ENCODE data around the gene LRCH4.

The LRCH4 gene

DNA sequence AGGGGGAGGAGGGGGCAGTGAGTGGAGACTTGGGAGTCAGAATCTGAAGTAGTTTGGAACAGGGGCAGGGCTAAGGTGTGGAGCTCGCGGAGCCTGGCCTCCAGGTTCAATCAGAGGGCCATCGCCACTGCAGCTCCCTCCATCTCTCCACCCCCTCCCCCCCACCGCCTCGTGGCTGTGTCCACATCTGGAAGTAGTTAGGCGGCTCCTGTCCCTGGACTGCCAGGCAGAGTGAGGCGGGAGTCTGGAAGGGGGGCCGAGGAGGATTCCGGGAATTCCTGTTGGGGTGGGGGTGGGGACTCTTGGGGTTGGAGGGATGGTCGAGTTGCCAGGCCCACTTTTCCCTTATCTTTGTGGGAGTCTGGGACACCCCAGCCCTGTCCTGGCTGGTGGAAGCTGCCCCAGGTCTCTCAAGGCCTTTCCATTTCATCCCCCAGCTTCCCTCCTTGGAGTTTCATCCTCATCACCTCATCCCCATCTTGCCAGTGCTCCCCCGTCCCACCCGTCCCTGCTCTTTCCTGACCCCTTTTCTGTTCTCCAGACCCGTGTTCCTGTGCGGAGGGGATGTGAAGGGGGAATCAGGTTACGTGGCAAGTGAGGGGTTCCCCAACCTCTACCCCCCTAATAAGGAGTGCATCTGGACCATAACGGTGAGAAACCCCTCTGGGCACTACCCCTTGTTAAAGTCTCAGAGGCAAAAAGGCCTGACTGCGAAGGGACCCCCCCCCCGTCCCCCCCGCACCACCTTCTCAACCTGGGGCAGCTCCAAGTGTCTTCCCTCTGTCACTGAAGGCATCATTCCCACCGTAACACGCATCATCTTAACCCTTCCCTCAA is 17.2 kb upstream of the LRCH4 start:
- Histone ChIP-seq H3K4me3 (ENCODE audit: low read depth, low read length) (peak overlapping the region; percentile 87), H3K36me3 (ENCODE audit: control insufficient read depth, insufficient read depth, low read length) (peaks cover 12% of the 10 kb centered on the region), H3K27me3 (ENCODE audit: control insufficient read depth, insufficient read depth, low read length) (peaks cover 2% of the 10 kb centered on the region), H3K4me1 (ENCODE audit: control insufficient read depth, insufficient read depth, low read length) (no peaks in the 10 kb centered on the region), H3K9me3 (ENCODE audit: control insufficient read depth, insufficient read depth, low read length) (no peaks in the 10 kb centered on the region), H3K9ac (ENCODE audit: low read depth, low read length) (peak overlapping the region; percentile 65)

DNA sequence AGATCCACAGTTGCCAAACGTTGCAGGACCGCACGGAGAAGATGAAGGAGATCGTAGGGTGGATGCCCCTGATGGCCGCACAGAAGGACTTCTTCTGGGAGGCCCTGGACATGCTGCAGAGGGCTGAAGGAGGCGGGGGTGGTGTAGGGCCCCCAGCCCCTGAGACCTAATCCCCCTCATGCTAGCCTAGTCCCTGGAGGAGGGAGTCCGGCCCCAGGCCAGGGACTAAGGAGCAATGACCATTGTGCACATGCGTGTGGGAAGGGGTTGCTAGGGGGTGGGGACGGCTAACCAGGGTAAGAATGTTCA is 14.8 kb upstream of the LRCH4 start:
- no peaks in the 10 kb centered on the region for H3K9me3 ChIP-seq (ENCODE audit: control insufficient read depth, insufficient read depth, low read length)
- H3K27me3 ChIP-seq (ENCODE audit: control insufficient read depth, insufficient read depth, low read length), result no peaks in the 10 kb centered on the region
- H3K4me3 ChIP-seq (ENCODE audit: low read depth, low read length), result no peak overlapping the region
- no peaks in the 10 kb centered on the region for H3K4me1 ChIP-seq (ENCODE audit: control insufficient read depth, insufficient read depth, low read length)
- peaks cover 11% of the 10 kb centered on the region for H3K36me3 ChIP-seq (ENCODE audit: control insufficient read depth, insufficient read depth, low read length)
- no peak overlapping the region for H3K9ac ChIP-seq (ENCODE audit: low read depth, low read length)

GRCh38 chr7:100599911-100600729 is 14.2 kb upstream of the LRCH4 start:
- Histone ChIP-seq H3K36me3 (ENCODE audit: control insufficient read depth, insufficient read depth, low read length) (peaks cover 11% of the 10 kb centered on the region), H3K27me3 (ENCODE audit: control insufficient read depth, insufficient read depth, low read length) (no peaks in the 10 kb centered on the region), H3K9me3 (ENCODE audit: control insufficient read depth, insufficient read depth, low read length) (no peaks in the 10 kb centered on the region), H3K4me1 (ENCODE audit: control insufficient read depth, insufficient read depth, low read length) (no peaks in the 10 kb centered on the region), H3K9ac (ENCODE audit: low read depth, low read length) (no peak overlapping the region), H3K4me3 (ENCODE audit: low read depth, low read length) (no peak overlapping the region)

DNA sequence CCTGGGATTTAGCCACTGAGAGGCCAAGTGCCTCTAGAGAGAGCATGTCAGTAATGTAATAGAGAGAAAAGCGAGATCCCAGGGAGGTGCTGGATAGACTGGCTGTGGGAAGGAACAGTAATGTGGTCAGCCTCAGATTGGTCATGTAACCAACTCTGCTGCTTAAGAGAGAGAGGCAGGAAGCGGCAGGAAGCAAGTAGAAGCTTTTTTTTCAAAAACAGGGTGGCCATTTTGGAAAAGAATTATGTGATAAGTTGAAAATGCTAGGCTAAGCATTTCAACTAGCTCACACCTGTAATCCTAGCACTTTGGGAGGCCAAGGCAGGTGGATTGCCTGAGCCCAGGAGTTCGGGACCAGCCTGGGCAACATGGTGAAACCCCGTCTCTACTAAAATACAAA is 12.5 kb upstream of the LRCH4 start:
- no peaks in the 10 kb centered on the region for H3K9me3 ChIP-seq (ENCODE audit: control insufficient read depth, insufficient read depth, low read length)
- no peak overlapping the region for H3K4me3 ChIP-seq (ENCODE audit: low read depth, low read length)
- H3K36me3 ChIP-seq (ENCODE audit: control insufficient read depth, insufficient read depth, low read length), result peaks cover 13% of the 10 kb centered on the region
- no peaks in the 10 kb centered on the region for H3K27me3 ChIP-seq (ENCODE audit: control insufficient read depth, insufficient read depth, low read length)
- no peaks in the 10 kb centered on the region for H3K4me1 ChIP-seq (ENCODE audit: control insufficient read depth, insufficient read depth, low read length)
- no peak overlapping the region for H3K9ac ChIP-seq (ENCODE audit: low read depth, low read length)

GRCh38 chr7:100595188-100595587 is 9.3 kb upstream of the LRCH4 start:
- Histone ChIP-seq H3K36me3 (ENCODE audit: control insufficient read depth, insufficient read depth, low read length) (peaks cover 9% of the 10 kb centered on the region), H3K9me3 (ENCODE audit: control insufficient read depth, insufficient read depth, low read length) (no peaks in the 10 kb centered on the region), H3K4me1 (ENCODE audit: control insufficient read depth, insufficient read depth, low read length) (peaks cover 5% of the 10 kb centered on the region), H3K4me3 (ENCODE audit: low read depth, low read length) (no peak overlapping the region), H3K27me3 (ENCODE audit: control insufficient read depth, insufficient read depth, low read length) (no peaks in the 10 kb centered on the region), H3K9ac (ENCODE audit: low read depth, low read length) (no peak overlapping the region)

- Histone ChIP-seq H3K4me3 (ENCODE audit: low read depth, low read length) (no peak overlapping the region), H3K9me3 (ENCODE audit: control insufficient read depth, insufficient read depth, low read length) (no peaks in the 10 kb centered on the region), H3K4me1 (ENCODE audit: control insufficient read depth, insufficient read depth, low read length) (peaks cover 14% of the 10 kb centered on the region), H3K9ac (ENCODE audit: low read depth, low read length) (no peak overlapping the region), H3K27me3 (ENCODE audit: control insufficient read depth, insufficient read depth, low read length) (no peaks in the 10 kb centered on the region), H3K36me3 (ENCODE audit: control insufficient read depth, insufficient read depth, low read length) (peaks cover 6% of the 10 kb centered on the region)
These were observed 5.7 kb upstream of the LRCH4 start for GRCh38 chr7:100591596-100591995.

GRCh38 chr7:100590077-100590737 is 4.3 kb upstream of the LRCH4 start:
- H3K4me3 ChIP-seq (ENCODE audit: low read depth, low read length), result peak overlapping the region; percentile 12
- peaks cover 14% of the 10 kb centered on the region for H3K4me1 ChIP-seq (ENCODE audit: control insufficient read depth, insufficient read depth, low read length)
- no peak overlapping the region for H3K9ac ChIP-seq (ENCODE audit: low read depth, low read length)
- H3K36me3 ChIP-seq (ENCODE audit: control insufficient read depth, insufficient read depth, low read length), result peaks cover 3% of the 10 kb centered on the region
- no peaks in the 10 kb centered on the region for H3K27me3 ChIP-seq (ENCODE audit: control insufficient read depth, insufficient read depth, low read length)
- no peaks in the 10 kb centered on the region for H3K9me3 ChIP-seq (ENCODE audit: control insufficient read depth, insufficient read depth, low read length)

DNA sequence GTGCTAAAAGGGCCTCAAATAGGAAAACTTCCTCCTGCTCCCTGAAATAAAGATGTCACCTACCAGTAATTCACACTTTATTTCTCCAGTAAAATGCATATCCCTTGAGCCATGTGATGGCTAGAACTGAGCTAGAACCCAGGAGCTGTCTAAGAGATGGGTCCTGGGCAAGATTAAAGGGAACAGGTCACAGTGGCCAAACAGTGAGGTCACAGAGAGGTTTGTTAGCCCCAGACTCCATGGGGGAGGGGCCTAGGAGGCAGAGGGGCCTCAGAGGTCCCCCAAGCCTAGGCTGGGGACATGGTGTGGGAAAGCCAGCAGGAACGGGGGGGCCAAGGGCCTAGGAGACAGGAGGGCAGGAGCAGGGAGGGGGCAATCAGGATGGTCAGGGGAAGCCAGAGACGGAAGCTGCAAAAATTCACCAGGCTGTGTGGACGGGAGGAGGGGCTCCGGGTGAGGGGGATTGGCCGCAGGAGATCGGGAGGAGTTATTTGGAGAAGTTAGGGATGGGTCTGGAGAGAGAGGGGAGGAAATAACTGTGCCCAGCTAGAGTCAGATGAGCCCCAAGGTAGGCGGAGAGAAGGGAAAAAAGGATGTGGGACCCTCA is 3.5 kb upstream of the LRCH4 start:
- H3K27me3 ChIP-seq (ENCODE audit: control insufficient read depth, insufficient read depth, low read length), result no peaks in the 10 kb centered on the region
- no peak overlapping the region for H3K9ac ChIP-seq (ENCODE audit: low read depth, low read length)
- H3K36me3 ChIP-seq (ENCODE audit: control insufficient read depth, insufficient read depth, low read length), result peaks cover 2% of the 10 kb centered on the region
- peaks cover 17% of the 10 kb centered on the region for H3K4me1 ChIP-seq (ENCODE audit: control insufficient read depth, insufficient read depth, low read length)
- no peaks in the 10 kb centered on the region for H3K9me3 ChIP-seq (ENCODE audit: control insufficient read depth, insufficient read depth, low read length)
- peak overlapping the region; percentile 12 for H3K4me3 ChIP-seq (ENCODE audit: low read depth, low read length)

- H3K27me3 ChIP-seq (ENCODE audit: control insufficient read depth, insufficient read depth, low read length), result no peaks in the 10 kb centered on the region
- H3K9me3 ChIP-seq (ENCODE audit: control insufficient read depth, insufficient read depth, low read length), result no peaks in the 10 kb centered on the region
- no peak overlapping the region for H3K9ac ChIP-seq (ENCODE audit: low read depth, low read length)
- H3K4me1 ChIP-seq (ENCODE audit: control insufficient read depth, insufficient read depth, low read length), result peaks cover 19% of the 10 kb centered on the region
- no peaks in the 10 kb centered on the region for H3K36me3 ChIP-seq (ENCODE audit: control insufficient read depth, insufficient read depth, low read length)
- H3K4me3 ChIP-seq (ENCODE audit: low read depth, low read length), result no peak overlapping the region
These were observed 2.5 kb upstream of the LRCH4 start for GRCh38 chr7:100588438-100588837.

DNA sequence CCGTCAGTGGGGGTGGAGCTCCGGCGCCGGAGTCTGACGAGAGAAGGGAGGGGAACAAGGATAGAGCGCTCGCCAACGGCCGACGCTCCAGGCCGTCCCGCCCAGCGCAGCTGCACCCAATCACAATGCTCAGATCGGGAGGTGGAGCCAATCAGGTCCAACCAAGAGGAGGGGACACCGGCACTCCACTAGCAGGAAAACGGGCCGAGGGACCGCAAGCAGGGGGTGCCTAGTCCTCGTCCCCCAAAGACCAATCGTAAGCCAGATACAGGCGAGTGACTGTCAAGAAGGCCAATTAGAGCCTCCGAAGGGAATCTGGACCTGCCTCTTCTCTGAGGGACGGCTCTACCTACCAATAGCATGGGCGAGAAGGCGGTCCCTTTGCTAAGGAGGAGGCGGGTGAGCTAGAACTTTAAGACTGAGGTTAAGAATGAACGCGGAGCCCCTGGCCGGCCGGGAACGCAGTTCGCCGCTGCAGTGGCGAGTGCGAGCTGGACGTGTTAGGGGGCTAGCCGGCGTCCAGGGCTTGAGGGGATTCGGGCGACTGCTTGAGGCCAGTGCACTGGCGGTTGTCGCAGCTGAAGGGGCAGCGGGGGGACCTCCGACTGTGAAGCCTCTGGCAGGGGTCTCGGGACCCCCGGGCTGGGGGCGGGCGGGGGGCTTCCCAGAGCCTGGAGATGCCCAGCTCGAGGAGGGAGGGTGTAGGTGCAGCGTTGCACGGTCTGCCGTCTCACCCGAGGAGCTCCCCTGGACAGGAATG is 517 bp upstream of the LRCH4 start, which contains the start of gene FBXO24:
Gene FBXO24 (plus strand): TSS at position 63 of the 760 bp plus-strand sequence. CDS start 298 bp downstream, at position 361.
- Histone ChIP-seq H3K36me3 (ENCODE audit: control insufficient read depth, insufficient read depth, low read length) (peaks cover 14% of the 10 kb centered on the region), H3K27me3 (ENCODE audit: control insufficient read depth, insufficient read depth, low read length) (no peaks in the 10 kb centered on the region), H3K4me1 (ENCODE audit: control insufficient read depth, insufficient read depth, low read length) (peaks cover 20% of the 10 kb centered on the region), H3K4me3 (ENCODE audit: low read depth, low read length) (peak within 1 kb of the TSS; percentile 96), H3K9me3 (ENCODE audit: control insufficient read depth, insufficient read depth, low read length) (no peaks in the 10 kb centered on the region), H3K9ac (ENCODE audit: low read depth, low read length) (peak within 1 kb of the TSS; percentile 88)
